Middle frontal gyrus (tissue), 1 donor: ENCODE data around the gene KPNA2.

Experiments
- DNase-seq: peaks from one replicate; pipeline ENCODE4 v3.0.0-alpha.2; 2015; ENCODE audit warnings: low spot score; ENCODE audit errors: extremely low spot score

The KPNA2 gene

DNA sequence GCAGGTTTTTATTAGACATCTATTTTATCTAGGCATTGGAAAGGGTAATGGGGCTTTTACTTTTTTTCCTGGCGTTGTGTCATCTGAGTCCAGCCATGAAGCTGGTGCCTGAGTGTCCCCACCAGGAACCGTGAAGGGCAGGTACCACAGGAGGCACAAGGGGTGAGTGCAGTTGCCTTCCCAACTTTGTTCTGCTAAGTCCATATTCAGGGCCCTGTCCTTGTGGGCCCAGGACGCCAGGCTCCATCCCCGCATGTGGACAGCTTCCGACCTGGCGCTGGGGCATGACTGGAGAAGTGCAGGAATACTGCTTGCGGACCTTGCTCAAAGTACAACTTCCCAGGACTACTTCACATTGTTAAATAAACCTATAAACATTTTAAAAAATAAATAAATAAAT, 60.6 kb downstream of the KPNA2 start:
- no peak for DNase-seq
